Neuronal stem cell (in vitro differentiated cells): ENCODE measurements around the gene CPNE4.

Experiments
- DNase-seq: peaks from one replicate; pipeline ENCODE4 v3.0.0-alpha.2; 2013; ENCODE audit warnings: low spot score
- H2AFZ ChIP-seq: one replicate; pipeline ENCODE4 v1.6.1; 2013; ENCODE audit warnings: mild to moderate bottlenecking, low read length, inconsistent platforms
- H2AK5ac ChIP-seq: 2 replicates; pipeline ENCODE4 v1.6.1; 2013; ENCODE audit warnings: low read depth, mild to moderate bottlenecking, inconsistent platforms, low read length, moderate library complexity, mixed read lengths
- H2BK120ac ChIP-seq: 2 replicates; pipeline ENCODE4 v1.6.1; 2013; ENCODE audit warnings: low read depth, mild to moderate bottlenecking, inconsistent platforms, low read length, moderate library complexity, mixed read lengths
- H2BK12ac ChIP-seq: one replicate; pipeline ENCODE4 v1.6.1; 2013; ENCODE audit warnings: low read length, inconsistent platforms
- H2BK15ac ChIP-seq: 2 replicates; pipeline ENCODE4 v1.6.1; 2013; ENCODE audit warnings: mild to moderate bottlenecking, low read length, inconsistent platforms, mixed read lengths
- H2BK5ac ChIP-seq: one replicate; pipeline ENCODE4 v1.6.1; 2013; ENCODE audit warnings: inconsistent platforms, mild to moderate bottlenecking, low read length, moderate library complexity
- H3K14ac ChIP-seq: one replicate; pipeline ENCODE4 v1.6.1; 2013; ENCODE audit warnings: low read length, inconsistent platforms
- H3K18ac ChIP-seq: 2 replicates; pipeline ENCODE4 v1.6.1; 2013; ENCODE audit warnings: low read length, inconsistent platforms
- H3K23ac ChIP-seq: 2 replicates; pipeline ENCODE4 v1.6.1; 2013; ENCODE audit warnings: low read depth, mild to moderate bottlenecking, mixed read lengths, low read length, inconsistent platforms; ENCODE audit not compliant: poor library complexity
- H3K27ac ChIP-seq: replicated peaks from 3 replicates; pipeline ENCODE4 v1.5.1; 2013; ENCODE audit warnings: low read length, inconsistent platforms
- H3K27me3 ChIP-seq, 3 experiments: 2 replicates each; pipeline ENCODE4 v1.6.1; 2013; ENCODE audit warnings: low read length in 3 of 3, mild to moderate bottlenecking in 2 of 3, inconsistent platforms in 1 of 3, low read depth in 1 of 3, mixed read lengths in 1 of 3, moderate library complexity in 1 of 3; ENCODE audit not compliant: control insufficient read depth in 3 of 3, insufficient read depth in 3 of 3
- H3K36me3 ChIP-seq, 2 donors: replicated peaks in 1 of 2; 2 replicates each; pipeline ENCODE4 v1.6.1; 2013; ENCODE audit warnings: low read length in 2 of 2; ENCODE audit not compliant: control insufficient read depth in 2 of 2, insufficient read depth in 2 of 2
- H3K4ac ChIP-seq: 2 replicates; pipeline ENCODE4 v1.6.1; 2013; ENCODE audit warnings: inconsistent platforms, mild to moderate bottlenecking, low read length, moderate library complexity
- H3K4me1 ChIP-seq, 2 donors: 1 replicate in 1 of 2; 2 replicates in 1 of 2; pipeline ENCODE4 v1.6.1; 2013; ENCODE audit warnings: low read length in 2 of 2, low read depth in 1 of 2; ENCODE audit not compliant: control insufficient read depth in 2 of 2, insufficient read depth in 1 of 2
- H3K4me2 ChIP-seq: one replicate; pipeline ENCODE4 v1.6.1; 2013; ENCODE audit warnings: mild to moderate bottlenecking, low read length, inconsistent platforms; ENCODE audit not compliant: insufficient read depth, poor library complexity, severe bottlenecking
- H3K4me3 ChIP-seq, 2 donors: 2 replicates each; pipeline ENCODE4 v1.5.1; 2013; ENCODE audit warnings: low read length in 2 of 2, mild to moderate bottlenecking in 2 of 2, inconsistent platforms in 1 of 2, moderate library complexity in 1 of 2
- H3K79me1 ChIP-seq: one replicate; pipeline ENCODE4 v1.6.1; 2013; ENCODE audit warnings: low read depth, mild to moderate bottlenecking, inconsistent platforms, low read length, moderate library complexity
- H3K9ac ChIP-seq: one replicate; pipeline ENCODE4 v1.6.1; 2013; ENCODE audit warnings: mild to moderate bottlenecking, low read depth, low read length, inconsistent platforms; ENCODE audit not compliant: poor library complexity
- H3K9me3 ChIP-seq, 2 donors: replicated peaks in 1 of 2; 2 replicates each; pipeline versions ENCODE3 to v1.6.1; 2013; ENCODE audit warnings: low read length in 2 of 2, mild to moderate bottlenecking in 2 of 2, inconsistent platforms in 1 of 2, low read depth in 1 of 2, mixed read lengths in 1 of 2, moderate library complexity in 1 of 2; ENCODE audit not compliant: control insufficient read depth in 2 of 2, insufficient read depth in 1 of 2
- H4K8ac ChIP-seq: one replicate; pipeline ENCODE4 v1.6.1; 2013; ENCODE audit warnings: low read depth, mild to moderate bottlenecking, inconsistent platforms, low read length, moderate library complexity
- H4K91ac ChIP-seq: one replicate; pipeline ENCODE4 v1.6.1; 2013; ENCODE audit warnings: low read length, low read depth, mild to moderate bottlenecking, inconsistent platforms; ENCODE audit not compliant: poor library complexity
- WGBS, 2 donors: extraction: QIAGEN DNeasy Blood & Tissue Kit; methylation state at CpG; one replicate each; pipeline ENCODE4 v1.1.7; 2013; ENCODE audit warnings: missing lambda C conversion rate in 2 of 2, mixed read lengths in 1 of 2; ENCODE audit not compliant: insufficient read length in 2 of 2, insufficient replicate concordance in 1 of 2; ENCODE audit errors: extremely low coverage in 2 of 2; 5-methylcytosine and 5-hydroxymethylcytosine counted together

Gene CPNE4

DNA sequence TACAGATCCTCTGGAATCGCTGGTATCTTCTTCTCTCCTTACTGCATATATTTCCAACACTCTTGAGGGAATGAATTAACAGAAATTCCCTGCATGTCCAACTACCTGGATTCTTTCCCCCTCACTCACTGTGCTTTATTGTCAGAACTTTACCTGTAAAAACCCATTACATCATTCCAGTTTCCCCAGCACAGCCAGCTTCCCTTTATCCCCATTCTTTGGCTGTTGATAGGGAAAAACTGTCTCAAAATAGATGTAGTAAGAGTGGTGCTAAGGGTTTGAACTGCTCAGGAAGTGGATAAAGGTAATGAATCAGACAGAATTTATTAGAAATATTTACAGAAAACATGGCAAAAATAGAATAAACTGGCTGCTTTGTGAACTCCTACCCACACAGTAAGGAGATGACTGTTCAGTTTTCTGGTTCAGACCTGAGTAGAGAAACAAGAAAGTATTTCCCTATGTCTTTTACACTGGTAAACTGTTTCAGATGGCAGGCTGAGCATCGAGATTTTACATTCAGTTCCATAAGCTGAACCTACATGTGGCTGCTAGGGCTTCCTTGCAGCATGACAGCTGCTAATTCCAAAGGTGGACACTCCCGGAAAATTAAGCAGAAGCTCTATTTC lies 188.4 kb downstream of the CPNE4 start:
- Histone ChIP-seq H2AK5ac (no peak overlapping the region), H3K4ac (no peak overlapping the region), H3K4me2 (no peak overlapping the region), H3K27ac (no peak overlapping the region), H3K14ac (no peak overlapping the region), H2AFZ (no peak overlapping the region), H2BK5ac (no peak overlapping the region), H3K18ac (no peak overlapping the region), H3K4me3 (no peak overlapping the region), H3K9me3 (no peaks in the 10 kb centered on the region), H3K27me3 (no peaks in the 10 kb centered on the region), H3K36me3 (no peaks in the 10 kb centered on the region), H2BK12ac (no peak overlapping the region), H3K4me1 (no peaks in the 10 kb centered on the region), H2BK120ac (no peak overlapping the region), H4K8ac (no peak overlapping the region), H2BK15ac (no peak overlapping the region), H3K79me1 (no peaks in the 10 kb centered on the region), H3K23ac (no peak overlapping the region), H3K9ac (no peak overlapping the region), H4K91ac (no peak overlapping the region)
- WGBS, 2 donors: no CpG with 5 or more reads among the region's 3 CpGs
- no peak for DNase-seq

- H3K79me1 ChIP-seq: no peaks in the 10 kb centered on the region
- no peak overlapping the region for H3K23ac ChIP-seq
- no peak overlapping the region for H4K8ac ChIP-seq
- no peak overlapping the region for H3K9ac ChIP-seq
- no peaks in the 10 kb centered on the region for H3K4me1 ChIP-seq
- H3K27me3 ChIP-seq: no peaks in the 10 kb centered on the region
- H2AK5ac ChIP-seq: no peak overlapping the region
- no peak for DNase-seq
- H4K91ac ChIP-seq: no peak overlapping the region
- no peak overlapping the region for H3K27ac ChIP-seq
- H3K36me3 ChIP-seq: no peaks in the 10 kb centered on the region
- H3K14ac ChIP-seq: no peak overlapping the region
- no peak overlapping the region for H2BK15ac ChIP-seq
- H2BK12ac ChIP-seq: no peak overlapping the region
- no peak overlapping the region for H3K18ac ChIP-seq
- no peaks in the 10 kb centered on the region for H3K9me3 ChIP-seq
- no CpG with 5 or more reads among the region's 9 CpGs for WGBS, 2 donors
- no peak overlapping the region for H2BK120ac ChIP-seq
- no peak overlapping the region for H3K4ac ChIP-seq
- H2BK5ac ChIP-seq: no peak overlapping the region
- H3K4me3 ChIP-seq: no peak overlapping the region
- H3K4me2 ChIP-seq: no peak overlapping the region
- H2AFZ ChIP-seq: no peak overlapping the region
These were observed 191.6 kb downstream of the CPNE4 start for GRCh38 chr3:131843174-131843573.

- no peak for DNase-seq
- Histone ChIP-seq H2AK5ac (no peak overlapping the region), H3K9me3 (no peaks in the 10 kb centered on the region), H3K4me2 (no peak overlapping the region), H3K18ac (no peak overlapping the region), H3K4me3 (no peak overlapping the region), H2BK5ac (no peak overlapping the region), H2BK120ac (no peak overlapping the region), H3K14ac (no peak overlapping the region), H2BK12ac (no peak overlapping the region), H2AFZ (no peak overlapping the region), H3K4me1 (no peaks in the 10 kb centered on the region), H3K23ac (no peak overlapping the region), H3K27ac (no peak overlapping the region), H3K79me1 (no peaks in the 10 kb centered on the region), H3K9ac (no peak overlapping the region), H2BK15ac (no peak overlapping the region), H3K36me3 (no peaks in the 10 kb centered on the region), H4K91ac (no peak overlapping the region), H3K27me3 (no peaks in the 10 kb centered on the region), H3K4ac (no peak overlapping the region), H4K8ac (no peak overlapping the region)
- WGBS, 2 donors: no CpG with 5 or more reads among the region's 1 CpG
These were observed 194.5 kb downstream of the CPNE4 start for GRCh38 chr3:131840156-131840797.

DNA sequence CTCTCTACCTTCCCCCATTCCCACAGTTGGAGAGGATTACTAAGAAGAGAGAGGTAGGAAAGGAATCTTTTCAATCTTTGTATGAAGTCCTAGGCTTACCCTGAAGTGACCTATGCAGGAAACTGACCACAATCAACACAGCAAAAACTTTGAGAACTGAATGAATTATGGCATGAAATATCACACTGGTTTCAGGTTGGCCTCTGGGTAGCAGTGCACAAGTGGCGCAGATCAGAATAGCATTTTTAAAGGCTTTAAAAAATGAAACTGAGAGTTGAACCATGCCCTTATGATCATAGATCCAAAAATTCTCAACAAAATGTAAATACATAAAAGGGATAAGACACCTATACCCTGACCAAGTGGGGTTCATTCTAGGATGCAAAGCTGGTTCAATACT lies 198.9 kb downstream of the CPNE4 start:
- no peak overlapping the region for H2BK12ac ChIP-seq
- no peak overlapping the region for H2AK5ac ChIP-seq
- WGBS, 2 donors: no CpG with 5 or more reads among the region's 1 CpG
- no peak overlapping the region for H3K4me2 ChIP-seq
- no peaks in the 10 kb centered on the region for H3K36me3 ChIP-seq
- no peaks in the 10 kb centered on the region for H3K79me1 ChIP-seq
- no peak overlapping the region for H4K8ac ChIP-seq
- H2BK120ac ChIP-seq: no peak overlapping the region
- H2AFZ ChIP-seq: no peak overlapping the region
- no peaks in the 10 kb centered on the region for H3K4me1 ChIP-seq
- H3K9me3 ChIP-seq: peaks cover 0 to 3% of the 10 kb centered on the region in 2 donors
- no peaks in the 10 kb centered on the region for H3K27me3 ChIP-seq
- no peak overlapping the region for H4K91ac ChIP-seq
- DNase-seq: no peak
- no peak overlapping the region for H3K9ac ChIP-seq
- H2BK5ac ChIP-seq: no peak overlapping the region
- no peak overlapping the region for H3K27ac ChIP-seq
- no peak overlapping the region for H3K18ac ChIP-seq
- H2BK15ac ChIP-seq: no peak overlapping the region
- no peak overlapping the region for H3K4ac ChIP-seq
- no peak overlapping the region for H3K23ac ChIP-seq
- H3K4me3 ChIP-seq: no peak overlapping the region
- no peak overlapping the region for H3K14ac ChIP-seq
